GM23338 (cell line): ENCODE data around the gene DAB1. TPM values are rescaled to one million over a fixed set of nuclear protein-coding genes. Genes with fewer than 3 reads are reported as not detected.

Experiments used
- ATAC-seq: fragments of 200-7000 bp; cut with Tn5 transposase; 3 replicates; pipeline ENCODE4 v1.9.1; 2020
- DNase-seq: peaks from one replicate; pipeline ENCODE4 v3.0.0-alpha.2; 2015; ENCODE audit warnings: low spot score
- H2AFZ ChIP-seq: fragments of 200-600 bp; sonication (generic); 2 replicates; pipeline ENCODE4 v1.8.0; 2016; ENCODE audit warnings: antibody characterized with exemption, mild to moderate bottlenecking, moderate library complexity
- H3F3A ChIP-seq: fragments of 200-600 bp; sonication (generic); replicated peaks from 2 replicates; pipeline ENCODE4 v1.8.0; 2017; ENCODE audit warnings: antibody characterized with exemption, mixed run types, low read depth
- H3K27ac ChIP-seq: fragments of 200-600 bp; sonication (generic); 2 replicates; pipeline ENCODE4 v1.6.1; 2016; ENCODE audit warnings: low read depth
- H3K27me3 ChIP-seq: fragments of 200-600 bp; sonication (generic); 2 replicates; pipeline ENCODE4 v1.8.0; 2016; ENCODE audit warnings: mild to moderate bottlenecking, mixed run types, moderate library complexity; ENCODE audit not compliant: insufficient read depth
- H3K36me3 ChIP-seq: fragments of 200-600 bp; sonication (generic); 2 replicates; pipeline ENCODE4 v1.8.0; 2016; ENCODE audit warnings: mild to moderate bottlenecking; ENCODE audit not compliant: insufficient read depth
- H3K4me1 ChIP-seq: fragments of 200-600 bp; sonication (generic); 2 replicates; pipeline ENCODE4 v1.8.0; 2016; ENCODE audit warnings: mild to moderate bottlenecking, moderate library complexity; ENCODE audit not compliant: insufficient read depth
- H3K4me2 ChIP-seq: fragments of 200-600 bp; sonication (generic); 2 replicates; pipeline ENCODE4 v1.7.1; 2017; ENCODE audit warnings: mixed run types
- H3K4me3 ChIP-seq: fragments of 200-600 bp; sonication (generic); 2 replicates; pipeline ENCODE4 v1.6.1; 2016; ENCODE audit warnings: mixed run types
- H3K79me2 ChIP-seq: fragments of 200-600 bp; sonication (generic); replicated peaks from 2 replicates; pipeline ENCODE4 v1.8.0; 2017; ENCODE audit warnings: mild to moderate bottlenecking; ENCODE audit not compliant: insufficient read depth
- H3K9me2 ChIP-seq: fragments of 200-600 bp; sonication (generic); 2 replicates; pipeline ENCODE4 v1.8.0; 2017; ENCODE audit not compliant: insufficient read depth
- H4K20me1 ChIP-seq: fragments of 200-600 bp; sonication (generic); replicated peaks from 2 replicates; pipeline ENCODE4 v1.8.0; 2017; ENCODE audit warnings: mild to moderate bottlenecking; ENCODE audit not compliant: insufficient read depth
- H3K27ac Mint-ChIP-seq: 2 replicates; pipeline ENCODE4 v1.8.0; 2020; ENCODE audit warnings: inconsistent platforms, mild to moderate bottlenecking, moderate library complexity, mixed read lengths
- H3K27me3 Mint-ChIP-seq: 3 replicates; pipeline ENCODE4 v1.8.0; 2022; ENCODE audit warnings: low read depth, mild to moderate bottlenecking, moderate library complexity, mixed read lengths, inconsistent platforms; ENCODE audit not compliant: insufficient read depth, poor library complexity
- H3K36me3 Mint-ChIP-seq: 3 replicates; pipeline ENCODE4 v1.8.0; 2021; ENCODE audit warnings: low read depth, mild to moderate bottlenecking, inconsistent platforms, moderate library complexity, mixed read lengths
- H3K4me1 Mint-ChIP-seq: 3 replicates; pipeline ENCODE4 v1.8.0; 2020; ENCODE audit warnings: mild to moderate bottlenecking, inconsistent platforms, mixed read lengths
- H3K4me3 Mint-ChIP-seq: 3 replicates; pipeline ENCODE4 v1.8.0; 2021; ENCODE audit warnings: moderate library complexity, mild to moderate bottlenecking, inconsistent platforms, mixed read lengths
- H3K9me3 Mint-ChIP-seq: 3 replicates; pipeline ENCODE4 v1.8.0; 2020; ENCODE audit warnings: moderate library complexity, mild to moderate bottlenecking, inconsistent platforms, mixed read lengths
- CREB1 ChIP-seq: fragments of 250-450 bp; sonication (Bioruptor Pico); IDR thresholded peaks from 2 replicates; pipeline ENCODE4 v1.5.0; 2020; ENCODE audit warnings: low read depth, mild to moderate bottlenecking, moderate library complexity
- EZH2 ChIP-seq: fragments of 200-600 bp; sonication (generic); IDR thresholded peaks from one replicate; pipeline ENCODE4 v1.8.0; 2017; ENCODE audit warnings: antibody characterized with exemption, mild to moderate bottlenecking, low read depth; ENCODE audit not compliant: unreplicated experiment
- EZH2phosphoT487 ChIP-seq: fragments of 200-600 bp; sonication (generic); IDR thresholded peaks from one replicate; pipeline ENCODE4 v1.8.1; 2018; ENCODE audit warnings: antibody characterized with exemption; ENCODE audit not compliant: unreplicated experiment
- STAT1 ChIP-seq: IDR thresholded peaks from one replicate; pipeline ENCODE4 v1.6.1; 2016; ENCODE audit warnings: antibody characterized with exemption; ENCODE audit not compliant: unreplicated experiment
- ZNF331 ChIP-seq: fragments of 250-450 bp; sonication (Bioruptor Pico); IDR thresholded peaks from 2 replicates; pipeline ENCODE4 v1.5.0; 2020; ENCODE audit warnings: low read depth, mild to moderate bottlenecking, moderate library complexity
- polyA plus RNA-seq: library from polyadenylated mRNA; unstranded; fragments of >200 nt; fragmentation: Nextera tagmentation; extraction: Ambion mirVana; gene quantifications from 2 replicates; pipeline ENCODE4 v1.2.1, GENCODE V29; 2016
- total RNA-seq: library from RNA; depleted of rRNA; stranded (reverse); fragments of >200 nt; shearing (Covaris generic); gene quantifications from 2 replicates; pipeline ENCODE4 v1.2.3, GENCODE V29; 2014
- TF ChIP-seq, protein P1 (sequence below), 2 experiments: fragments of 200-600 bp in 1 of 2; sonication (generic) in 1 of 2; conservative IDR thresholded peaks; 2 replicates each; pipeline versions ENCODE4 v1.5.1 to v1.6.1; 2016 to 2017; ENCODE audit warnings: antibody characterized with exemption in 2 of 2, low read depth in 2 of 2, mild to moderate bottlenecking in 2 of 2, moderate library complexity in 1 of 2
- TF ChIP-seq, protein P2 (sequence below): IDR thresholded peaks from 2 replicates; pipeline ENCODE4 v1.6.1; 2016; ENCODE audit warnings: antibody characterized with exemption

Gene DAB1
- total and polyA plus RNA-seq, 2 experiments from 2014 or later, result 12.8 to 14.5 TPM

DNA sequence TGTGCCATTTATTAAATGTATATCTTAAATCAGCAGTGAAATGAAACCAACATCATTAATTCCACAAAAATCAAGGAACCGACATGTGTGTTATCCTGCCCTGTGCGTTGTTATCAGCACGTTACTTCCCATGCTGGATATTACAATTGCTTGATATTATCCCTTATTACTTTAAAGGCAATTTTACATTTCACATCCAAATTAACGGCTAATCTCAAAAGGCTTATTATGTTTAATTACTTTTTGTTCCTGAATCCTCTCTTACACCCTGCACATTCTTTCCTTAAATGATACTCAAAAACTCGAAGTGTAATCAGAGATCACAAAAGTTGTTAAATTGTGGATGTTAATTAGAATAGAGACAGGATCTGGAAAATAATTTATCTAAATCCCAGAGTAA, 167.9 kb downstream of the DAB1 start:
- Mint-ChIP-seq H3K4me1 (peaks cover 14% of the 10 kb centered on the region), H3K27me3 (peaks cover 4% of the 10 kb centered on the region), H3K4me3 (no peak overlapping the region), H3K9me3 (peaks cover 3% of the 10 kb centered on the region; the same call in 2 of the 3 replicates), H3K36me3 (no peaks in the 10 kb centered on the region; the same call in 2 of the 3 replicates), H3K27ac (no peak overlapping the region)
- H3K4me3 ChIP-seq, result no peak overlapping the region
- H3K4me1 ChIP-seq, result 0 out of 2 replicates have a peak, but pooled peaks cover under 1% of the 10 kb centered on the region
- no peak overlapping the region for H3K4me2 ChIP-seq
- ATAC-seq (no peak), DNase-seq (no peak)
- H3K27me3 ChIP-seq, result no peaks in the 10 kb centered on the region
- H3K36me3 ChIP-seq, result no peaks in the 10 kb centered on the region
- H3K27ac ChIP-seq, result no peak overlapping the region
- H3F3A ChIP-seq, result no peaks in the 10 kb centered on the region
- H2AFZ ChIP-seq, result no peak overlapping the region
- peaks cover 6% of the 10 kb centered on the region for H4K20me1 ChIP-seq
- no peaks in the 10 kb centered on the region for H3K9me2 ChIP-seq
- no peaks in the 10 kb centered on the region for H3K79me2 ChIP-seq
- TF ChIP-seq EZH2phosphoT487 (no peak), CREB1 (no peak), ZNF331 (CRISPR knock-in tag) (no peak), EZH2 (no peak)
- TF ChIP-seq, protein P1, sequence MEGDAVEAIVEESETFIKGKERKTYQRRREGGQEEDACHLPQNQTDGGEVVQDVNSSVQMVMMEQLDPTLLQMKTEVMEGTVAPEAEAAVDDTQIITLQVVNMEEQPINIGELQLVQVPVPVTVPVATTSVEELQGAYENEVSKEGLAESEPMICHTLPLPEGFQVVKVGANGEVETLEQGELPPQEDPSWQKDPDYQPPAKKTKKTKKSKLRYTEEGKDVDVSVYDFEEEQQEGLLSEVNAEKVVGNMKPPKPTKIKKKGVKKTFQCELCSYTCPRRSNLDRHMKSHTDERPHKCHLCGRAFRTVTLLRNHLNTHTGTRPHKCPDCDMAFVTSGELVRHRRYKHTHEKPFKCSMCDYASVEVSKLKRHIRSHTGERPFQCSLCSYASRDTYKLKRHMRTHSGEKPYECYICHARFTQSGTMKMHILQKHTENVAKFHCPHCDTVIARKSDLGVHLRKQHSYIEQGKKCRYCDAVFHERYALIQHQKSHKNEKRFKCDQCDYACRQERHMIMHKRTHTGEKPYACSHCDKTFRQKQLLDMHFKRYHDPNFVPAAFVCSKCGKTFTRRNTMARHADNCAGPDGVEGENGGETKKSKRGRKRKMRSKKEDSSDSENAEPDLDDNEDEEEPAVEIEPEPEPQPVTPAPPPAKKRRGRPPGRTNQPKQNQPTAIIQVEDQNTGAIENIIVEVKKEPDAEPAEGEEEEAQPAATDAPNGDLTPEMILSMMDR (conservative IDR thresholded peaks at IDR 0.05; ENCODE audit: low read depth in 2 of 2), result no peak
- TF ChIP-seq, protein P2, sequence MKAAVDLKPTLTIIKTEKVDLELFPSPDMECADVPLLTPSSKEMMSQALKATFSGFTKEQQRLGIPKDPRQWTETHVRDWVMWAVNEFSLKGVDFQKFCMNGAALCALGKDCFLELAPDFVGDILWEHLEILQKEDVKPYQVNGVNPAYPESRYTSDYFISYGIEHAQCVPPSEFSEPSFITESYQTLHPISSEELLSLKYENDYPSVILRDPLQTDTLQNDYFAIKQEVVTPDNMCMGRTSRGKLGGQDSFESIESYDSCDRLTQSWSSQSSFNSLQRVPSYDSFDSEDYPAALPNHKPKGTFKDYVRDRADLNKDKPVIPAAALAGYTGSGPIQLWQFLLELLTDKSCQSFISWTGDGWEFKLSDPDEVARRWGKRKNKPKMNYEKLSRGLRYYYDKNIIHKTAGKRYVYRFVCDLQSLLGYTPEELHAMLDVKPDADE, result no peak

DNA sequence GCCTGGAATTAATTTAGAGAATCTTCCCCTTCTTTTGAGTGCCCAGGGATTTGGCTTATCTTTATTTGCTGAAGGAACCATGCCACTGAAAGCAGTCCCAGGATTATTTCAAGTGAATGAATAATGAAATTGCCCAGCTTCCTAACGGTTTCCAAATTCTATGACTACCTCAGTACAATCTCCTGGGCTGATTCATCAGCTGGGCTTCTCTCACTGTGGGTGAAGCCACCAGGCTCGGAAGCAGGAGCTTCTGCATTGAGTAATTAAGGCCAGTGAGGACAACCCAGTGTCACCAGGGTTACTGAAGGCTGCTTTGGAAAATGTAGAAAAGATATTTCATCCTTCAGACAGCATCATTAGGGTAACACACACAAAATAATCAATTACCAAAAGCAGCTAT, 169.8 kb downstream of the DAB1 start:
- TF ChIP-seq, protein P1 (conservative IDR thresholded peaks at IDR 0.05; ENCODE audit: low read depth in 2 of 2), result no peak
- no peak for TF ChIP-seq STAT1
- Histone ChIP-seq H3K27ac (no peak overlapping the region), H3F3A (no peaks in the 10 kb centered on the region), H4K20me1 (peaks cover 6% of the 10 kb centered on the region), H3K79me2 (no peaks in the 10 kb centered on the region), H3K27me3 (no peaks in the 10 kb centered on the region), H3K36me3 (no peaks in the 10 kb centered on the region), H3K4me2 (no peak overlapping the region), H2AFZ (no peak overlapping the region), H3K9me2 (no peaks in the 10 kb centered on the region), H3K4me1 (no peaks in the 10 kb centered on the region), H3K4me3 (no peak overlapping the region)
- Mint-ChIP-seq H3K27ac (no peak overlapping the region), H3K9me3 (peaks cover 3% of the 10 kb centered on the region; the same call in 2 of the 3 replicates), H3K4me1 (peaks cover 14% of the 10 kb centered on the region), H3K4me3 (no peak overlapping the region), H3K36me3 (no peaks in the 10 kb centered on the region; the same call in 2 of the 3 replicates), H3K27me3 (peaks cover 3% of the 10 kb centered on the region)
- ATAC-seq (no peak), DNase-seq (no peak)
